ENCODE data around the gene RBCK1.
"Not testable (repeated sequence)": the region's sequence is repeated elsewhere in the genome, so short reads cannot be mapped to it uniquely, and the experiment has no call there.

The RBCK1 gene

GRCh38 chr20:475463-476357, 67.6 kb downstream of the RBCK1 start:
- no peak for DNase-seq

- not testable (repeated sequence) for DNase-seq
Observed at GRCh38 chr20:476561-477249, 68.6 kb downstream of the RBCK1 start.

DNA sequence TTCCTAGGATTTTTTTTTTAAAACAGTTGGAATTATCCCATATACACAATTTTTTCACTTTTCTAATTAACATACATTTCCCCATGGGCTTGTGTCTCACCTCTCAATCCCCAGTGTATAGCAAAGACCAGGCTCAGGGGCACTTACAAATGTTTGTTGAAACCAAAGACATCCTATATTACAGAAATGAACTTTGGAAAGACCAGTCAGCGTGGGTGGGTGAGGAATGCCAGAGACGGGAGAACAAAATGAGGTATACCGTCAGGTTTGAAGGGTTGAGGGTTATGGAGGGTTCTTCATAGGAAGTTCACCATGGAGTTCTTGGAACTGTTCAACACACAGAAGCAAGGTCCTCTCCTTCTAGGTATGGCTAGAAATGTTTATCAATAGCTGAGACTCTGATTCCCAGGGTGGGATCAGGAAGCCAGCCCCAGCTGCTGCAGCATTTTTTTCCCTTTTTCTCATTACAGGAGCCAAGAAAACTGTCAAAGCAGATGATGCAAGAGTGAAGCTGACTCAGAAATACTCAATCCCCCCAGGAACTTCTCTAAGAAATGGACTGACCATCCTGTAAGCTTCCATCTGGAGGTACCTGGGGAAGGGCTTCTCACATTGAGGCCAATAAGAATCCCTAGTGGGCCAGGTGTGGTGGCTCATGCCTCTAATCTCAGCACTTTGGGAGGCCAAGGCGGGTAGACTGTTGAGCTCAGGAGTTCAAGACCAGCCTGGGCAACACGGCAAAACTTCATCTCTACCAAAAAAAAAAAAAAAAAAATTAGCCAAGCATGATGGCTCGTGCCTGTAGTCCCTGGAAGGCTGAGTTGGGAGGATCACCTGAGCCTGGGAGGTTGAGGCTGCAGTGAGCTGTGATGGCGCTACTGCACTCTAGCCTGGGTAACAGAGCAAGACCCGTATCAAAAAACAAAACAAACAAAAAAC, 70.2 kb downstream of the RBCK1 start:
- no peak for DNase-seq

DNA sequence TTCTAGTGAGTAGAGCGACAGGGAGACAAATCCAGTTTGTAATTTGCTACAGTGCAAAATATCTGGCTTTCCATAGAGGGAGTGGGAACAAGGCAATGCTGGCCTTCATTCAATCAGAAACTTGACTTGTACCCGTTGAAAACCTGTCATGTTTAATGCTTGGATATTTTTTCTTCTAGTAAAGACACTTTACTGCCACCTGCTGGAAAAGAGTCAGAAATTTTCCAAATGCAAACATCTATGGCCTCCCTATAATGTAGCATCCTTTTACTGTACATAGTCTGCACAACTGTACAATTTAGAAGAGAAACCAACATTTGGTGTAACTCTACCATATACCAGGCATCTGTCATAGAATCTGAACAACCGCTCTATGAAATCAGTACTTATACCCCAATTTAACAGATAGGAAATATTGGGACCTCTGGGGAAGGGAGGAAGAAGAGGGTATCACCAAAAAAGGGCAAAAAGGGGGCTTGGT, 70.9 kb downstream of the RBCK1 start:
- DNase-seq = peak; percentile 61

- no peak for DNase-seq
Observed at GRCh38 chr20:479487-479886, 71.4 kb downstream of the RBCK1 start.

DNA sequence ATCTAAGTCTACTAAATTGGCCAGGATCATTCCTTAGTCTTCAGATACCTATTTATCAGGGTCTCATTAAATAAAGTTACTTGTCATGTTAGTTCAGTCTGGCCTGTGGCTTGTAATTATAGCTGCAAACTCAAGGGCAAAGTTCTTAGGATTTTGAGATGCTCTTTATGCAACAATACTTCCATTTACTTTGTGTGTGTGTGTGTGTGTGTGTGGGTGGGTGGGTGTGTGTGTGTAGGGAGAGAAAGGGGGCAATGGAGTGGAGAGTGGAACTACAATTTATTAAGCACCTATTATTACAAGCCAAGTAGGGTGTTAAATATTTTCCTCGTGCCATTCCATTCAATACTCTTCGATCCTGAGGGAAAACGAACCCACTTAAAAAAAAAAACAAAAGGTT, 71.9 kb downstream of the RBCK1 start:
- no peak for DNase-seq

DNA sequence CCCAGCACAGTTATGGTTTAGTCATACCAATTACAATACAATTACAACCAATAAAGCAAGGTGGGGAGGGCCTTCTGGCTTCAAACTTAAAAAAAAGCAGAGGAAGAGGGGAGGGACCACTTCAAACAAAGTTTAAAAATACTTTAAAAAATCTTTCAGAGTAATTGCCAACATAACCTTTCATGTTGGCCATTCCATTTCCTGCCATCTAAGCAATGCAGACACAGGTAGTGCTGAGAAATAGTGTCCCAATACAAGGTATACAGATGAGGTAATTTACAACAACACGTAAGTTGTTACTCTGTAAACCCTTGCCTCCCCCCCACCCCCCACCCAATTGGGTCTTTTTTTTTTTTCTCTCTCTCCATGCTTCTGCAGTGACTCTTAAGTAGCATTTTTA, 73.1 kb downstream of the RBCK1 start:
- DNase-seq = no peak
